H1 (cell line): ENCODE data around the gene KLHL2.
"Not testable (repeated sequence)": the region's sequence is repeated elsewhere in the genome, so short reads cannot be mapped to it uniquely, and the experiment has no call there.

Experiments used
- CEBPB ChIP-seq: IDR thresholded peaks from 2 replicates; pipeline ENCODE4 v1.6.1; 2012; ENCODE audit warnings: low read depth, low read length
- POLR2A ChIP-seq, 2 experiments: IDR thresholded peaks; 1 replicate in 1 of 2; 2 replicates in 1 of 2; pipeline ENCODE4 v1.6.1; 2011; ENCODE audit warnings: low read depth in 2 of 2, low read length in 2 of 2, mild to moderate bottlenecking in 2 of 2; ENCODE audit errors: control extremely low read depth in 1 of 2
- SAP30 ChIP-seq: fragments of 300-600 bp; sonication (generic); IDR thresholded peaks from 2 replicates; pipeline ENCODE4 v1.7.1; 2012; ENCODE audit warnings: low read length, moderate library complexity, mild to moderate bottlenecking, inconsistent platforms; ENCODE audit not compliant: insufficient read depth, insufficient replicate concordance
- SIN3A ChIP-seq, 2 experiments: IDR thresholded peaks in 1 of 2; conservative IDR thresholded peaks in 1 of 2; 2 replicates each; pipeline ENCODE4 v1.6.1; 2011 to 2012; ENCODE audit warnings: low read length in 2 of 2, improper control_type of control experiment in 1 of 2, low read depth in 1 of 2, mild to moderate bottlenecking in 1 of 2
- TF ChIP-seq, protein P1 (sequence below): IDR thresholded peaks from 2 replicates; pipeline ENCODE4 v1.6.1; 2011; ENCODE audit warnings: low read depth, mild to moderate bottlenecking, low read length; ENCODE audit not compliant: insufficient read depth
- TF ChIP-seq, protein P2 (sequence below), 3 experiments: IDR thresholded peaks; 1 replicate in 2 of 3; 2 replicates in 1 of 3; pipeline versions ENCODE4 v1.5.1 to v1.6.1; 2011; ENCODE audit warnings: low read length in 3 of 3, mild to moderate bottlenecking in 3 of 3, inconsistent platforms in 2 of 3, low read depth in 1 of 3, moderate library complexity in 1 of 3; ENCODE audit not compliant: insufficient read depth in 1 of 3; ENCODE audit errors: control extremely low read depth in 1 of 3

DNA sequence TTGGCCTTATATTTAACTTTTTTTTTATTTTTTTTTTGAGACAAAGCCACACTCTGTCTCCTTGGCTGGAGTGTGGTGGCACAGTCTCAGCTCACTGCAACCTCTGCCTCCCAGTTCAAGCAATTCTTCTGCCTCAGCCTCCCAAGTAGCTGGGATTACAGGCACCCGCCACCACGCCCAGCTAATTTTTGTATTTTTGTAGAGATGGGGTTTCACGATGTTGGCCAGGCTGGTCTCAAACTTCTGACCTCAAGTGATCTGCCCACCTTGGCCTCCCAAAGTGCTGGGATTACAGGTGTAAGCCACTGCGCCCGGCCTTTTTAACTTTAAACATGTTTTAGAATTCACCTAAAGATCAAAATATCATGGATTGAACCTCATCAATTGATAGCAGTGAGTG is 135.0 kb downstream of the KLHL2 start:
- TF ChIP-seq POLR2A (IDR thresholded peaks at IDR 0.05; ENCODE audit: control extremely low read depth in 1 of 2, low read depth in 2 of 2, low read length in 2 of 2); SIN3A (conservative IDR thresholded peaks at IDR 0.05 in 1 of 2, IDR thresholded peaks at IDR 0.05 in 1 of 2; ENCODE audit: low read depth in 1 of 2, low read length in 2 of 2); CEBPB; SAP30: not testable (repeated sequence)
- TF ChIP-seq, protein P1, sequence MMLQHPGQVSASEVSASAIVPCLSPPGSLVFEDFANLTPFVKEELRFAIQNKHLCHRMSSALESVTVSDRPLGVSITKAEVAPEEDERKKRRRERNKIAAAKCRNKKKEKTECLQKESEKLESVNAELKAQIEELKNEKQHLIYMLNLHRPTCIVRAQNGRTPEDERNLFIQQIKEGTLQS, result not testable (repeated sequence)
- TF ChIP-seq, protein P2, sequence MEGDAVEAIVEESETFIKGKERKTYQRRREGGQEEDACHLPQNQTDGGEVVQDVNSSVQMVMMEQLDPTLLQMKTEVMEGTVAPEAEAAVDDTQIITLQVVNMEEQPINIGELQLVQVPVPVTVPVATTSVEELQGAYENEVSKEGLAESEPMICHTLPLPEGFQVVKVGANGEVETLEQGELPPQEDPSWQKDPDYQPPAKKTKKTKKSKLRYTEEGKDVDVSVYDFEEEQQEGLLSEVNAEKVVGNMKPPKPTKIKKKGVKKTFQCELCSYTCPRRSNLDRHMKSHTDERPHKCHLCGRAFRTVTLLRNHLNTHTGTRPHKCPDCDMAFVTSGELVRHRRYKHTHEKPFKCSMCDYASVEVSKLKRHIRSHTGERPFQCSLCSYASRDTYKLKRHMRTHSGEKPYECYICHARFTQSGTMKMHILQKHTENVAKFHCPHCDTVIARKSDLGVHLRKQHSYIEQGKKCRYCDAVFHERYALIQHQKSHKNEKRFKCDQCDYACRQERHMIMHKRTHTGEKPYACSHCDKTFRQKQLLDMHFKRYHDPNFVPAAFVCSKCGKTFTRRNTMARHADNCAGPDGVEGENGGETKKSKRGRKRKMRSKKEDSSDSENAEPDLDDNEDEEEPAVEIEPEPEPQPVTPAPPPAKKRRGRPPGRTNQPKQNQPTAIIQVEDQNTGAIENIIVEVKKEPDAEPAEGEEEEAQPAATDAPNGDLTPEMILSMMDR (IDR thresholded peaks at IDR 0.05; ENCODE audit: control extremely low read depth in 1 of 3, insufficient read depth in 1 of 3, low read depth in 1 of 3, low read length in 3 of 3), result not testable (repeated sequence)
